B cell (primary cell): ENCODE data around the gene LRRC8D.

Experiments used
- CTCF ChIP-seq: fragments of 200-600 bp; IDR thresholded peaks from one replicate; pipeline ENCODE4 v1.8.0; 2022; ENCODE audit warnings: antibody characterized with exemption, mild to moderate bottlenecking
- EZH2 ChIP-seq: IDR thresholded peaks from 2 replicates; pipeline ENCODE4 v1.6.1; 2012; ENCODE audit warnings: borderline replicate concordance, low read depth, mild to moderate bottlenecking, moderate library complexity, low read length; ENCODE audit not compliant: insufficient read depth, poor library complexity, severe bottlenecking

GRCh38 chr1:89815040-89815439 lies 5.8 kb upstream of the LRRC8D start:
- TF ChIP-seq CTCF (no peak), EZH2 (no peak)
